Measurements from ENCODE around the gene KRT82.

KRT82 gene

GRCh38 chr12:52394836-52395405 is 11.2 kb downstream of the KRT82 start:
- no peak for DNase-seq
- TF ChIP-seq CTCF (IDR thresholded peaks at IDR 0.05; ENCODE audit: low read depth, low read length): no peak

DNA sequence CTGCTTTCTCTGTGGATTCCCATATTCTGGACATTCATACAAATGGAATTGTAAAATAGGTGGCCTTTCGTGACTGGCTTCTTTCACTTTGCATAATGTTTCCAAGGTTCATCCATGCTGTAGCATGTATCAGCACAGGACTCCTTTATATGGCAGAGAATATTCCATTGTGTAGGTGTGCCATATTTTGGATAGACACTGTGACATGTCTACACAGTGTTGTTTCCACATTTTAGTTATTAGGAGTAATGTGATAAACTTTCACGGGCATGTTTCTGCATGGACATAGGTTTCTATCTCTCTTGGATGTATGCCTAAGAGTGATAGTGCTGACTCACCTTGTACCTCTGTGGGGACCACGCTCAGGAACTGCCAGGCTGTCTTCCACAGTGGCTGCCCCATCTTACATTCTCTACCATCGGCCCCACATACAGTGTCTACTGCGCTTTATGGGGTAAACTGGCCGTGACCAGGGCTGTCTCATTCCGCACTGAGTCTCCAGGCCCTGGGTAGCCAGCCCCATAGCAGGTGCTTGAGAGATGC is 13.6 kb downstream of the KRT82 start:
- no peak for TF ChIP-seq CTCF (IDR thresholded peaks at IDR 0.05; ENCODE audit: low read depth, low read length)
- H3K9me3 ChIP-seq: no peaks in the 10 kb centered on the region
- DNase-seq: no peak
- H3K27me3 ChIP-seq: peaks cover 13% of the 10 kb centered on the region; the same call in 1 of the 2 replicates
- H3K4me1 ChIP-seq: peaks cover 5% of the 10 kb centered on the region
- H3K4me3 ChIP-seq (ENCODE audit: low read depth, low read length): no peak overlapping the region
- H3K36me3 ChIP-seq: no peaks in the 10 kb centered on the region

More at GRCh38 chr12:52394836-52395405, 11.2 kb downstream of the KRT82 start:
- no peak overlapping the region for H3K4me3 ChIP-seq (ENCODE audit: low read depth, low read length)
- no peaks in the 10 kb centered on the region for H3K9me3 ChIP-seq
- peaks cover 5% of the 10 kb centered on the region for H3K4me1 ChIP-seq
- H3K27me3 ChIP-seq: no peaks in the 10 kb centered on the region; the same call in 1 of the 2 replicates
- H3K36me3 ChIP-seq: no peaks in the 10 kb centered on the region

DNA sequence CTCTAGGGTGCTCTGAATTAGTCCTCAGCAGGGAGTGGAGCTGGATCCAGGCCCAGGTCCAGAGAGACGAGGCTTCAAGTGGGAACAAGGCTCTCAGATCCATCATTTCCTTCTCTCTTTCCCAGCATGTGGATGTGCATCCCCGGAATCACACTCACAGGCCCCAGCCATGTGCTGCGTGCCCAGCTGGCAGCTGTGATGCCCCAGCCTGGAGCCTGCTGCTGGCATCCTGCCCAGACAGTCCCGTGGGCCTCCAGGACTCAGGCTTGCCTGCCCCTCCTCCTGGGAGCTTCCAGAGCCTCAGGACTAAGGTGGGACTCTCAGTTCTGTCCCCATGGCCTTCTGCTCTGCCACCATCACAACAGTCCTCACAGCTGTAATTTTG is 14.5 kb downstream of the KRT82 start:
- H3K4me3 ChIP-seq (ENCODE audit: low read depth, low read length): no peak overlapping the region
- no peak for TF ChIP-seq CTCF (IDR thresholded peaks at IDR 0.05; ENCODE audit: low read depth, low read length)
- peaks cover 5% of the 10 kb centered on the region for H3K4me1 ChIP-seq
- no peaks in the 10 kb centered on the region for H3K36me3 ChIP-seq
- peaks cover 22% of the 10 kb centered on the region for H3K27me3 ChIP-seq
- no peaks in the 10 kb centered on the region for H3K9me3 ChIP-seq
- peak; percentile 87 for DNase-seq

GRCh38 chr12:52390739-52391617 is 15.2 kb downstream of the KRT82 start:
- H3K27me3 ChIP-seq: peaks cover 23% of the 10 kb centered on the region
- DNase-seq: no peak
- no peaks in the 10 kb centered on the region for H3K9me3 ChIP-seq
- H3K4me1 ChIP-seq: peaks cover 5% of the 10 kb centered on the region
- no peak overlapping the region for H3K4me3 ChIP-seq (ENCODE audit: low read depth, low read length)
- no peaks in the 10 kb centered on the region for H3K36me3 ChIP-seq
- TF ChIP-seq CTCF (IDR thresholded peaks at IDR 0.05; ENCODE audit: low read depth, low read length): peak; percentile 61

DNA sequence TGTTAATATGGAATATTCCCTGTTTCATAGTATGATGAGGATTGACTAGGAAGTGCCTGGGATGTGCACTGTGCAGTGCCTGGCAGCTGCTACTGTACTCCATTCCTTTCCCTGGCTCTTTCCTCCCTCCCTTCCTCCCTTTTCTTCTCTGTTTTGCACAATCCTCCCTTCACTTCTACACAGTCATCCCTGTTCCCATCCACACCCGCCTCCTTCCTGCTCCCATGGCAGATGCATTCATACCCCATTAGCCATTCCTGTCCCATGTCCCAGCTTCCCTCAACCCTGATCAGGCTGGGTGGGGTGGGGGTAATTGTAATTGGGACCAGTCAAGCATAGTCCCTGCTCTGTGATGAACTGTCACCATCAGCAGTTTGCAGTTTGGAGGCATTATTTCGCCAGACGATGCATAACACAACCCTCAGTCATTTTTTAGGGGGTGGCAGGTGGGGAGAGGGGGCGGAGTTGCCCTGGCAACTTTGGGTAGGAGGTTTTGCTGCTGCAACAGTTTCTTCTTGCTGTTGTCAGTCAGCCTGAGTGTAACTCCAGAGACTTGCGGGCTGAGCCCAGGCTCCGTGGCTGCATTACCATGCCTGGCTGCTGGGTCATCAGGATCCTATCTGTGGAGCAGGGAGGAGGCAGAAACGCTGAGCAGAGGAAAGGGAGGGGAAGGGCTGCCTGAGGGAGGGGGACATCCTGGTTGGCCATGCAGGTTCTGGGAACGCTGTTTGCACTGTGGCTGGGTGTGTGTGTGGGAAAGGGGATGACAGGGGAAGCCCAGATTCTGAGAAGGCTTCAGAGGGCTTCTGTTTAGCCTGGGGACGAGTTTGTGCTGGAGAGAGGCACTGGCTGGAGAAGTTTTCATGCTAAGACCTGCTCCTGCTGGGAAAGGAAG is 16.6 kb downstream of the KRT82 start:
- no peaks in the 10 kb centered on the region for H3K36me3 ChIP-seq
- no peaks in the 10 kb centered on the region for H3K9me3 ChIP-seq
- no peak for DNase-seq
- no peak overlapping the region for H3K4me3 ChIP-seq (ENCODE audit: low read depth, low read length)
- H3K27me3 ChIP-seq: peaks cover 23% of the 10 kb centered on the region
- no peak for TF ChIP-seq CTCF (IDR thresholded peaks at IDR 0.05; ENCODE audit: low read depth, low read length)
- H3K4me1 ChIP-seq: peaks cover 5% of the 10 kb centered on the region
